SW 1271 (cell line): Measurements from ENCODE around the gene SORCS2.

ENCODE experiments used
- DNase-seq, 2 experiments: peaks; one replicate each; lab custom pipeline; 2025; lab: John Stamatoyannopoulos, UW

SORCS2 gene

DNA sequence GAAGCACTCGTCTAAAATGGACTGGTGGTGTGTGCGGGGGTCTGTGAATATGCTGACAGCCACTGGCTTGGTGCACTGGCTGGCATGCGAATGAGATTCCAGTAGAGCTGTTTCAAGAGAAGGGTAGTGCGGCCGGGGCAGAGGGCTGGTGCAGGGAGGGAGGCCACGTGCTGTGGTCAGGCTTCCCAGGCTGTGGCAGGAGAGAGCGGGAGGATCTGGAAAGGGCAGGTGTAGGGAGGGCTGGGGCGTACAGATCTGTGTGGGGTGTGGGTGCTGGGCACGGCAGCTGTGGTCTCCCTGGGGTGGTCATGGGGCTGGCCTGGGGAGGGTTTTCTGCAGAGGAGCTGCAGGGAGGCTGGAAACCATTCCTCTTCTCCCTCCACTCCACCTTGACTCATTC is 30.2 kb downstream of the SORCS2 start:
- no peak for DNase-seq

- DNase-seq: no peak
These were observed 31.2 kb downstream of the SORCS2 start for GRCh38 chr4:7223541-7223940.

GRCh38 chr4:7224001-7224400 is 31.7 kb downstream of the SORCS2 start:
- DNase-seq: no peak

DNA sequence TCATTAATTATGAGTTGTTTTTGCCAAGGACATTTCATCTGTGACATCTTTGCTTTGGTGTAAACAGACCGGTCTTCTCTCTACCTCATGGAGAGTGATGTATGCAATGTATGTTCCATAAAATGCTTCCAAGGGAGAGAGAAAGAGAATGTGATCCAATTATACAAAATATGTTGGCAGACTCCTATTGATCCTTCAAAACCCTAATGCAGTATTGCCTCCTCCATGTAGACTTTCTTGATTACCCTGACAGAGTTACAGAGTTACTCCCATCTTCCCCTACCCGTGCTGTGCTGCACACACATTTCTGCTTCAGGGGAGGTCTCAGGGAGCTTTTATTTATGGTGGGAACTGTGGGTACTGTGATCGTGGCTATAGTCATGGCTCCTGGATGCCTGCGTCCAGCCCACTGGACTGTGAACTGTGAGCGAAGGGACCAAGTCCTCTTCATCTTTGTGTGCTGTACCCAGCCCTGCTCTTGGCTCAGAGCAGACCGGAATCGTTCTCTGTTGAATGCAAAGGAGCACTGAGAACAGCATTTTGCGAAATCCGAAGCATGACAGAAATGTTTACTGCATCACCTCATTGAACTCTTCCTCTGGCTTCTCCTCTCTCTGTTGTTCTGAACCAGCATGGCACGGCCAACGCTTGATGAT is 32.7 kb downstream of the SORCS2 start:
- DNase-seq: no peak

DNA sequence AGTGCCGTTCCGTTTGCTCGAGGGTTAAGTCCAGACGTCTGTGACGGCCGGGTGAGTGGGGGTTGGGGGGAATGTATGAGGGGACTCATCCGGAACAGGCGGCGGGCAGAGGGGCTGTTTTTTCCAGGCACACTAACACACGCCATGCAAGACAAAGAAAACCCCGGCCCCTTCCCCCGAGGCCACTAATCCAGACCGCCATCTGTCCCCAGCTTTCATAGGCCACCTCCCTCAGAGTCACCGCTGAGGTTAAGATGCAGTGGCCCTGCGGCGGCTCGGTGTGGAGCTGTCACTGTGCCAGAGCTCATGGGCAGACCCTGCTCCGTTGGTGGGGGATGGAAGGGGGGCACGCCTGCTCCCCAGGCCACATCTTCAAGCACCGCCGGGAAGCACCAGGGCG is 34.1 kb downstream of the SORCS2 start:
- DNase-seq: no peak

DNA sequence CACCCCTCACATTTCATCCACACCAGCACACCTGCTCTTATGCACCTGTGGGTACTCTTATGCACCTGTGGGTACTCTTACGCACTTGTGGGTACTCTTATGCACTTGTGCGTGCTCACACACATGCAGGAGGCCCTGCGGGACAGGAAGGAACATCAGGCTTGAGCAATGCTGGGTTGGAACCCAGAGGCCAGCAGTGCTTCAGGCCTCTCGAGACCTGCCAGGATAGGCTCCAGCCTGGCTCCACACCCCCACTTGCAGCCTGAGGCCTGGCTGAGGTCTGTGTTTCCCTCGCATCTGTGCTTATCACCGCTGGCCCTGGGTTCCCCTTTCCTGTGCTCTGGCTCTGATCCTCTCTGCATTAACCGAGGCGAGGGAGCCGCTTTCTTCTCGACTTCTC is 34.7 kb downstream of the SORCS2 start:
- no peak for DNase-seq

- DNase-seq: no peak
These were observed 36.4 kb downstream of the SORCS2 start for GRCh38 chr4:7228734-7229133.

DNA sequence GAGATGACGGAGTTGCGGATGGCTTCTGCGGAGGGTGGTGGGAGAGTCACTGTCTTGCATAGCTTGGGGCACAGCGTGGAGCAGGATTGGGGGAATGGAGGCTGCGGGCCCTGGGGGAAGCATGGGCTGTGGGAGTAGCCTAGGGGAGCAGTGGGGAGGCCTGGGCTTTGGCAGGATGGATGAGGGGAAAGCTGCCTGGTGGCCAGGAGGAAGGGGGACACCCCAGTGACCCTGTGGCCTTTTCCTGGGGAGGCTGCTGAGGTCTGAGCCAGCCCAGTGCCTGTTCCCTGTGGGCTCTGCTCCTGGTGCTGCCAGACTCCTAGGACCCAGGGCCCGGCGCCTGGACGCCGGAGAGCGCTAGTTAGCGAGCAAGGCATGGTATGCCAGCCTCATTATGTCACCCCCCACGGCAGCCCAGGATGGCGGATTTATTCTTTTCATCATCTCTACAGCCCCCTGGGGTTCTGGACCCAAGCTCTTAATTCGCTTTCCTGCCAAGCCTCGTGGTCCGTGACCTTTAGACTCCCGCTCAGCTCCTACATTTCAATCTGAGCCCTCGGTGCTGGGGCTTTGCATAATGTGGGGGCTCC is 39.8 kb downstream of the SORCS2 start:
- DNase-seq: no peak

DNA sequence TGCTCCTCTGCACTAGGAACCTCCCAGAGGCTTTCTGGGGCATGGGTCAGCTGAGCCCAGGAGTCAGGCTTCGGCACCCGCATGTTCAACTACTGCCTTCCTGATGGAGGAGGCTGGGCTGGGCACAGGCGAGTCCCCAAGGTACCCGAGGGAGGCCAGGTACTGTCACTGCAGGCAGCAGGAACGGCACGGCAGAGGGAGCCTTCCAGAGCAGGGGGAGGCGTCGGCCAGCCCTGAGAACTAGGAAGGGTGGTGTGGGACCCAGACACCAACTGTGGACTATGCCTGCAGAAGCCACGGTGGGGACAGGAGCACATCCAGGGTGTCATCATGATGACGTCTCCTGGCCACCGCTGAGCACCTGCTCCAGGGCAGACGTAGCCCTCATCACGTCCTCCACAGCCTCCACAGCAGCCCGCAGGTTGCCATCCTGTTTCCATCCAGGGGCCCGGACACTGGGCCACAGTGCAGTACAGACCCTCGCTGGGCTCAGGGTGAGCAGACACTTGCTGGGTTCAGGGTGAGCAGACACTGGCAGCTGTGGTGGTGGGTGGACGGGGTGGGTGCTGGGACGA is 40.8 kb downstream of the SORCS2 start:
- no peak for DNase-seq

- DNase-seq: no peak
These were observed 41.3 kb downstream of the SORCS2 start for GRCh38 chr4:7233601-7234000.

DNA sequence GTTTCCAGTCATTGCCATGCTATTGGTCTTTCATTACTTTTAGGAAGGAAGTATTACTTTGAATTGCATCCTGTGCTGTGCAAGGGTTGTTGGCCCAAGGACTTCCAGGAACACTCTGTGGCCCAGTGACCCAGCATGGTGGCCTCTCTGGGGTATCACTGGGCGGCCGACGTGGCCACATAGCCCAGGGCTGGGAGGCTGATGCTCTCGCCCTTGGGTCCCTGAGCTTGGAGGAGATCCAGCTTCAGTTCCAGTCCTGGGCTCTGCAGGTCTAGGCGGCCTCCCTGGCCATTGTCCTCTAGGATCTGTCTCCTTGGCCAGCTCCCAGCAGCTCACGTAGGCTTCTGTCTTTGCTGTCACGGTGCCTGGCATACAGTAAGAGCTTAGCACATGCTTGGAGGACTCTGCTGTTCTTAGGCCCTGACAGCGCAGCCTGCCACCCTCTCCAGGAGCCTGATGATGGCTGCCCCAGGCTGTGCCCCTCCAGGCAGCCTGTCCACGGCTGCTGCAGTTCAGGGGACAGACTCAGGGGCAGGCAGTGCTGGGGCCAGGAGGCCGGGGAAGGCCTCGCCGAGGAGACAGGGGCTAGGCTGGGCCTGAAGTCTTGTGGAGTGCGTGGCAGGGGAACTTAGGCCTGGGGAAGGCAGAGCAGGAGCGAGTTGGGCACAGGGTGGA is 42.2 kb downstream of the SORCS2 start:
- no peak for DNase-seq

GRCh38 chr4:7235030-7235380 is 42.7 kb downstream of the SORCS2 start:
- DNase-seq: no peak

DNA sequence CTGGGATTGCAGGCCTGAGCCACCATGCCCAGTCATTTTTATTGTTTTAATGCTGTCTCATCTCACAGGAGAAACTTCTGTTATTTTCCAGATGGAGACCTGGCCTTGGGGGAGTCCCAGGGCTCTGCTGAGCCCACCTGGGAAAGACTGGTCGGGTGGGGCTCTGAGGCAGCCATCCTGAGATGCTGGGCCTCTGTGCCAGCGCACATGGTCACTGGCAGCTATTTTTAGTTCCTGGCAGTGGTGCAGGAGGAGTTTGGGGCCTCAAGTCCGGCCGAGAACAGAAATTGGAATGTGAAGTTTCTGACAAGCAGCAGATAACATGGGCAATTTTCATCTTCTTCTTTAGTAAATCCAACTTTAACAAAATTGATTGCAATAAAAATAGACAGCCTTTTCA is 44.5 kb downstream of the SORCS2 start:
- no peak for DNase-seq

DNA sequence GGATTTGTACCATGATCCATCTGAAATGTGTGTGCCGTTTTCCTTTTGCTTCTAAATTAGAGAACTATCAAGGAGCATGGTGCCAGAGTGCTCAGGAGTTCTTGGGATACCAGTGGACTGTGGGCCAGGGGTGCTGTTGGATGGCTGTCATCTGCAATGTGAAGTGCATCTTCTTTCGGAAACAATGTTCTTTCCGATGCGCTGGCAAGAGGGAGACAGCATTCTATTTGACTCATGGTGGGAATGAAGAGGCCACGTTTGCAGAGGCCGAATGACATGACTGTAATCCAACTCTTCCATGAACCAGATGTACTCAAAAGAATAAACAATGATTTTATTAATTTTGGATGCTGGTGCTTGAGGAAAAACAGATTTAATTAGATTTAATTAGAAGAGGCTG is 45.5 kb downstream of the SORCS2 start:
- no peak for DNase-seq

GRCh38 chr4:7238300-7238960 is 46.1 kb downstream of the SORCS2 start:
- no peak for DNase-seq

DNA sequence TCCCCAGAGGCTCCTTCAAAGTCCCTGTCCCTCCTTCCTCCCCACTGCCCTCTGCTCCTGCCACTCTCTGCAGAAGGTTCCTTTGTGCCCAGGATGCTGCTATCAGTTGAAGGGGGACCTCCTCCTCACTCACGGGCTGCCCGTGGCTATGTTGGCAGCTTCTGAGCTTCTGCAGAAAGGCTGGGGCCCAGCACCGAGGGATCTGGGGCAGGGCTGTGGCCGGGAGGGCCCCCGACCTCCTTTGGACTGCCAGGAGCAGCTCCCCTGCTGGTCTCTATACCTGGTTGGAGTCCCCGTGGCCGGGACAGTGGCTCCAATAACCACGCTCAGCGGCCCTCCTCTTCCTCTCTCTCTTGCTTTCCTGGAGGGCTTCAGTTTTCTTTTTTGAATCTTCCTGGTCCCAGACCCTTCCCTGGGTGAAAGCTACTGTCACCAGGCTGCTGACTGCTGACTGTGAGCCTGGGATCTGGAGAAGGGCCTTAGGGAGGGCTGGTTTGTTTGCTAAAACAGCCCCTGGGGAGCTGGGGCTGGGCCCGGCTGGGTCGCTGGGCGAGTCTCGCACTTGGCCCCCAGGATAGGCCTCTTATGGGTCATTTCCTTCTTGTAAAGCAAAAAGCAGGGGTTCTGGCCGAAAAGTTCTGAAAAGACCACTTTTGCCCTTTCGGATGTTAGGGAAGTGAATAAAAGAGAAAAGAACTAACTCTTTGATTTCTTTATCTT is 46.9 kb downstream of the SORCS2 start:
- DNase-seq: no peak

DNA sequence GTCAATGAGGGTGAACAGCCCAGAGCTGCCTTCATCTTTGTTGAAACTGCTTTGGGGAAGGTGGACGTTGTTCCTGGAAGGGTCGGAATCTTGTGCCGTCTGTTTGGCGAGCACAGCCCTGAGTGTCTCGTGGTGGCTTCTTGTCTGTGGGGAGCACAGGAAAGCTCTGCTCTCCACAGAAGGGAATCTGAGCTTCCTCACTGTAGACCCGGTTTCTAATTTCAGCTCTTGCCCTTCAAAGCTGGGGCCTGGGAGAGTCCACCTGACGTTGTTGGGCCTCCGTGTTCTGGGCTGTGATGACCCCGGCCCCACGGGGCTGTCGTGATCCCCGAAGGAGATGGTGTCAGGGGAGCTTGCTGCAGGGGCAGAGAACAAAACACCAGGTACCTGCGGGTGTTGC is 47.5 kb downstream of the SORCS2 start:
- no peak for DNase-seq

DNA sequence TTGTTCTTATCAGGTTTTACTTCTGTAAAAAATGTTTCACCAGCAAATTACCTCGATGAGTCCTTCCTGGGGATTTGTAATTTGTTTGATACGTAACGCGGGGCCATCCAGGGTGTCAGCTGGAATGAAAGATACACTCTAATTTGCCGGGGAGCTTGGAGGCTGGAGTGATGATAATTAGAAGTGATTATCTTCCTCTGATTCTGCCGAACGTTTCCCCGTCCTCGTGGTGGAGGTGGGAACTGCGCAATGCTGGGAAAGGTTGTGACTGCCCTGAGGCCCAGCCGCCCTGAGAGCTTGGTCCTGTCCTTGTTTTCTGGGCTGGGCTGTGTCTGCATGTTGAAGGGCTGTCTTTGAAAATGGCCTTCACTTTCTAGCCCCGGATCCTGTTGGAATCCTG is 48.0 kb downstream of the SORCS2 start:
- no peak for DNase-seq

DNA sequence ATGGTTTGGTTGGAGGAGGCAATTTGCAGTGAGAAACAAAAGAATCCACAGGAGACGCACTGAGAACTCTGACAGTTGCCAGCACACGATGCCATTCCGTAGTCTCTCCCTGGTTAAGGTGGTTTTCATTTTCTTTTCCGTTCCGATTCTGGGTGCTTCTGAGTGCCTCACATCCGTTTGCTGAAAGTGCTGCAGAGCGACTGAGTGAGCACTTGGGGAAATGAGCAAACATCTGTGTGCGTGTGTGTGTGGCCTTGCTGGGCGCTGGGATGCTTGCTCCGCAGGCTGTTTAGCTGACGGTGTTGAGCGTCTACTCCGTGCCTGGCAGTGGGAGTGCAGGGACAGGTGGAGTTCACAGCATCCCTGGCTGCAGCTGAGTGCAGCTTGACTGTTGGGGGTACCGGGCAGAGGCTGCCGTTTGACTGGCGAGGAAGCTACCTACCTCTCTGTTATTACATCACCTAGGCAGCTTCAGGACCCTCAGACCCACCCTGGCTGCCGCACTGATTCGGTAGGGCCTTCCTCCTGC is 49.3 kb downstream of the SORCS2 start:
- no peak for DNase-seq

- no peak for DNase-seq
These were observed 50.4 kb downstream of the SORCS2 start for GRCh38 chr4:7242766-7243165.

DNA sequence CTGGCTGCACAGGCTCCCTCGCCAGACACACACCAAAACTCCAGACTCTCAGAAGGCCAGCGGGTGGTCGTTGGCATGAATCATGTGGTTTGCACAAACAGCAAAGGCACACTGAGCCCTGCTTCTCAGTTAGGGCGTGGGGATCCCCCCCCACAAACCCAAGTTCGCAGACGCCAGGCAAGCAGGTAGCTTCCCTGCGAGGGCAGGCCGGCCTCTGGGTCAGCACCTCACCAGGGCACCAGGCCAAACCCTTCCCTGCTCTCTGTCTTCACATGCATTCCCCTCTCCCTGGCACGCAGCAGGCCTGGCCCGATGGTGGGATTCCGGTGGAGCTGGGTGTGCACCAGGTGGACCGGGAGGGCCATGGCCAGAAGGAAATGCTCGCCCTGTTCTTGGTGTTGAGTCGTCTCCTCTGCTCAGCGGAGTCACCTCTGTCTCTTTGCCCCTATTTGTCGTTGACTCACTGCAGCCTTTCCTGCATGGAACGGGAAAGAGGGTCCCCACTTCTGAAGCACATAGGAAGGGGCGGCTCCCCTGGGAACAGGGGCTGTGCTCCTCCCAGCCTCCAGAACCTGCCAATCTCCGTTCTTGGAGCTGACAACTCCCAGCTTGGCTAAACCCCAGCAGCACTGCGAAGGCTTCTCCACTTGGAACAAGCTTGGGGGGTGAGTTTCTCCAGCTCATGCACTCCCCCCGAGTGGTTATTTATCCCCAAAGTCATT is 51.4 kb downstream of the SORCS2 start:
- no peak for DNase-seq
